ENCODE measurements around the gene OBP2B. TPM values are rescaled to one million over a fixed set of nuclear protein-coding genes. Genes with fewer than 3 reads are reported as not detected.

The OBP2B gene
- total and polyA plus RNA-seq, 10 of the 15 experiments (the other 5 are each of a cell fraction or from before 2014, with no cell fraction given): not detected

DNA sequence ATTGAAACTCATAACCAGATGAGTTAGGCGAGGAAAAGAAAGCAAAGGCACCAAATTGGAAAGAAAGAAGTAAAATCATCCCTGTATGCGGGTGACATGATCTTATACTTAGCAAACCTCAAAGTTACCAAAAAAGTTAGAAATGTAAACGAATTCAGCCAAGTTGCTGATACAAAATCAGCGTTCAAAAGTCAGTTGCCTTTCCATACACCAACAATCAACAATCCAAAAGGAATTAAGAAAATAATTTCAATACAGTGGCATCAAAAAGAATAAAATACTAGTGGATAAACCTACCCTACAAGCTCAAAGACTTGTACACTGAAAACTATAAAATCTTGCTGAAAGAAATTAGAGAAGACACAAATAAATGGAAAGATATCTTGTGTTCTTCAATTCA, 14.5 kb downstream of the OBP2B start:
- DNase-seq (ENCODE audit: low read depth, low spot score): no peak
- Histone ChIP-seq H3K27ac (ENCODE audit: control insufficient read depth, insufficient read depth) (no peak overlapping the region), H3K79me2 (ENCODE audit: control insufficient read depth, insufficient read depth, low read length) (no peaks in the 10 kb centered on the region), H3K9ac (ENCODE audit: control insufficient read depth, insufficient read depth, low read length) (no peak overlapping the region), H2AFZ (ENCODE audit: control insufficient read depth, low read depth, low read length) (no peak overlapping the region), H3K4me2 (ENCODE audit: control insufficient read depth, insufficient read depth) (no peak overlapping the region), H3K27me3 (replicated peaks in 1 of 2; ENCODE audit: control insufficient read depth in 2 of 2, insufficient read depth in 2 of 2, low read length in 1 of 2) (no peaks in the 10 kb centered on the region), H3K4me3 (no peak overlapping the region), H4K20me1 (ENCODE audit: control insufficient read depth, insufficient read depth) (no peaks in the 10 kb centered on the region), H3K4me1 (ENCODE audit: control insufficient read depth, insufficient read depth, low read length) (no peaks in the 10 kb centered on the region), H3K36me3 (ENCODE audit: control insufficient read depth in 2 of 2, insufficient read depth in 2 of 2, low read length in 1 of 2) (no peaks in the 10 kb centered on the region), H3K9me3 (replicated peaks; ENCODE audit: control insufficient read depth, insufficient read depth, low read length) (no peaks in the 10 kb centered on the region)
- TF ChIP-seq RB1 (IDR thresholded peaks at IDR 0.05; ENCODE audit: borderline replicate concordance) (no peak), RELA (IDR thresholded peaks at IDR 0.05; ENCODE audit: borderline replicate concordance, partially characterized antibody) (no peak), RAD21 (IDR thresholded peaks at IDR 0.05; ENCODE audit: insufficient read depth, low read depth, low read length) (no peak)
- RAD21 ChIA-PET (ENCODE audit: unreplicated experiment): no interaction called here
- in situ Hi-C loops (cut with MboI) (no loop called here), intact Hi-C loops (cut with micrococcal nuclease; ENCODE audit: unreplicated experiment) (no loop called here)
- FAIRE-seq: no peak
- SMC1A ChIA-PET (ENCODE audit: uncharacterized antibody, unreplicated experiment): no interaction called here
- WGBS (ENCODE audit: insufficient coverage, insufficient replicate concordance, low lambda C conversion rate, missing lambda C conversion rate): 52% methylated on average over 4 of the region's 4 CpGs
- no peak for ATAC-seq
- CTCF ChIA-PET: no interaction called here
- POLR2A ChIA-PET: no interaction called here
- BruUV-seq (replicated peaks): no TSS peak

GRCh38 chr9:133191989-133192388, 17.1 kb downstream of the OBP2B start:
- SMC1A ChIA-PET (ENCODE audit: uncharacterized antibody, unreplicated experiment): no interaction called here
- Histone ChIP-seq H4K20me1 (ENCODE audit: control insufficient read depth, insufficient read depth) (no peaks in the 10 kb centered on the region), H3K79me2 (ENCODE audit: control insufficient read depth, insufficient read depth, low read length) (no peaks in the 10 kb centered on the region), H3K36me3 (ENCODE audit: control insufficient read depth in 2 of 2, insufficient read depth in 2 of 2, low read length in 1 of 2) (no peaks in the 10 kb centered on the region), H3K4me3 (no peak overlapping the region), H3K9ac (ENCODE audit: control insufficient read depth, insufficient read depth, low read length) (no peak overlapping the region), H3K27ac (ENCODE audit: control insufficient read depth, insufficient read depth) (no peak overlapping the region), H3K27me3 (replicated peaks in 1 of 2; ENCODE audit: control insufficient read depth in 2 of 2, insufficient read depth in 2 of 2, low read length in 1 of 2) (peaks cover 0 to 2% of the 10 kb centered on the region in 2 experiments; a peak in 2 of 4 replicates), H3K4me2 (ENCODE audit: control insufficient read depth, insufficient read depth) (no peak overlapping the region), H3K4me1 (ENCODE audit: control insufficient read depth, insufficient read depth, low read length) (no peaks in the 10 kb centered on the region), H3K9me3 (replicated peaks; ENCODE audit: control insufficient read depth, insufficient read depth, low read length) (no peaks in the 10 kb centered on the region), H2AFZ (ENCODE audit: control insufficient read depth, low read depth, low read length) (no peak overlapping the region)
- in situ Hi-C loops (cut with MboI): no loop called here
- POLR2A ChIA-PET: no interaction called here
- CTCF ChIA-PET: interaction anchor here (1.0 to 1.4 kb wide), 3 partner anchors 9 to 268 kb away, joined by 3 to 4 read pairs (median 3); partner anchors contain the start of gene CACFD1
- RAD21 ChIA-PET (ENCODE audit: unreplicated experiment): no interaction called here
- DNase-seq (ENCODE audit: low read depth, low spot score) (no peak), FAIRE-seq (no peak), ATAC-seq (no peak)
- WGBS (ENCODE audit: insufficient coverage, insufficient replicate concordance, low lambda C conversion rate, missing lambda C conversion rate): 36% methylated on average over 7 of the region's 7 CpGs
- BruUV-seq (replicated peaks): no TSS peak
- intact Hi-C loops (cut with micrococcal nuclease; ENCODE audit: unreplicated experiment): no loop called here
- TF ChIP-seq MXI1 (IDR thresholded peaks at IDR 0.05; ENCODE audit: low read depth, low read length) (no peak), RAD51 (IDR thresholded peaks at IDR 0.05) (no peak), TBL1XR1 (IDR thresholded peaks at IDR 0.05; ENCODE audit: low read depth, low read length) (no peak), BCL3 (IDR thresholded peaks at IDR 0.05; ENCODE audit: borderline replicate concordance, insufficient read depth, low read depth, low read length, poor library complexity, severe bottlenecking) (no peak), MTA3 (IDR thresholded peaks at IDR 0.05; ENCODE audit: borderline replicate concordance, low read length) (no peak), MEF2B (IDR thresholded peaks at IDR 0.05; ENCODE audit: partially characterized antibody, poor library complexity, severe bottlenecking) (no peak), CBX3 (IDR thresholded peaks at IDR 0.05; ENCODE audit: borderline replicate concordance, low read depth) (no peak), SIN3A (IDR thresholded peaks at IDR 0.05; ENCODE audit: low read depth, low read length) (no peak), STAT1 (conservative IDR thresholded peaks at IDR 0.05) (no peak), NFYB (IDR thresholded peaks at IDR 0.05; ENCODE audit: insufficient read depth, low read depth, low read length) (no peak), NFYA (IDR thresholded peaks at IDR 0.05; ENCODE audit: borderline replicate concordance, low read depth, low read length) (no peak), FOXK2 (IDR thresholded peaks at IDR 0.05) (no peak), POLR2AphosphoS5 (IDR thresholded peaks at IDR 0.05; ENCODE audit: low read length) (no peak), GABPA (IDR thresholded peaks at IDR 0.05; ENCODE audit: low read depth) (no peak)
- TF ChIP-seq, protein P1, sequence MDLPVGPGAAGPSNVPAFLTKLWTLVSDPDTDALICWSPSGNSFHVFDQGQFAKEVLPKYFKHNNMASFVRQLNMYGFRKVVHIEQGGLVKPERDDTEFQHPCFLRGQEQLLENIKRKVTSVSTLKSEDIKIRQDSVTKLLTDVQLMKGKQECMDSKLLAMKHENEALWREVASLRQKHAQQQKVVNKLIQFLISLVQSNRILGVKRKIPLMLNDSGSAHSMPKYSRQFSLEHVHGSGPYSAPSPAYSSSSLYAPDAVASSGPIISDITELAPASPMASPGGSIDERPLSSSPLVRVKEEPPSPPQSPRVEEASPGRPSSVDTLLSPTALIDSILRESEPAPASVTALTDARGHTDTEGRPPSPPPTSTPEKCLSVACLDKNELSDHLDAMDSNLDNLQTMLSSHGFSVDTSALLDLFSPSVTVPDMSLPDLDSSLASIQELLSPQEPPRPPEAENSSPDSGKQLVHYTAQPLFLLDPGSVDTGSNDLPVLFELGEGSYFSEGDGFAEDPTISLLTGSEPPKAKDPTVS (IDR thresholded peaks at IDR 0.05; ENCODE audit: low read depth, low read length): no peak

Data from GM12878 (cell line).